Measurements from ENCODE around the gene PNMA8C.

DNA sequence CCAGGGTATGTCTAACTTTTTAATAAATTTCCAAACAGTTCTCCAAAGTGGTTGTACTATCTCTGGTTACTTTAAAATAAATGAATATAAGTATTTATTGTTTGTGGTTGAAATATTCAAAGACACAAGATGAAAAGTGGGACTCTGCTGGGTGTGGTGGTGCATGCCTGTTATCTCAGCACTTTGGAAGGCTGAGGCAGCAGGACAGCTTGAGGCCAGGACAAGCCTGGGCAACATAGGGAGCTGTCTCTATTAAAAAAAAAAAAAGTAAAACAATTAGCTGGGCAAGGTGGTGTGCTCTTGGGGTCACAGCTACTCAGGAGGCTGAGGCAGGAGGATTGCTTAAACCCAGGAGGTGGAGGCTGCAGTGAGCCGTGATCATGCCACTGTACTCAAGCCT is 32.2 kb upstream of the PNMA8C start:
- TF ChIP-seq, protein P1, sequence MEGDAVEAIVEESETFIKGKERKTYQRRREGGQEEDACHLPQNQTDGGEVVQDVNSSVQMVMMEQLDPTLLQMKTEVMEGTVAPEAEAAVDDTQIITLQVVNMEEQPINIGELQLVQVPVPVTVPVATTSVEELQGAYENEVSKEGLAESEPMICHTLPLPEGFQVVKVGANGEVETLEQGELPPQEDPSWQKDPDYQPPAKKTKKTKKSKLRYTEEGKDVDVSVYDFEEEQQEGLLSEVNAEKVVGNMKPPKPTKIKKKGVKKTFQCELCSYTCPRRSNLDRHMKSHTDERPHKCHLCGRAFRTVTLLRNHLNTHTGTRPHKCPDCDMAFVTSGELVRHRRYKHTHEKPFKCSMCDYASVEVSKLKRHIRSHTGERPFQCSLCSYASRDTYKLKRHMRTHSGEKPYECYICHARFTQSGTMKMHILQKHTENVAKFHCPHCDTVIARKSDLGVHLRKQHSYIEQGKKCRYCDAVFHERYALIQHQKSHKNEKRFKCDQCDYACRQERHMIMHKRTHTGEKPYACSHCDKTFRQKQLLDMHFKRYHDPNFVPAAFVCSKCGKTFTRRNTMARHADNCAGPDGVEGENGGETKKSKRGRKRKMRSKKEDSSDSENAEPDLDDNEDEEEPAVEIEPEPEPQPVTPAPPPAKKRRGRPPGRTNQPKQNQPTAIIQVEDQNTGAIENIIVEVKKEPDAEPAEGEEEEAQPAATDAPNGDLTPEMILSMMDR (conservative IDR thresholded peaks at IDR 0.05; ENCODE audit: low read depth in 2 of 2) = no peak
- TF ChIP-seq EZH2phosphoT487 (IDR thresholded peaks at IDR 0.05; ENCODE audit: unreplicated experiment) = no peak
